LoVo (cell line): Measurements from ENCODE around the gene C2CD4D.

Experiments
- DNase-seq: peaks from one replicate; pipeline ENCODE4 v3.0.0-alpha.2; 2016; ENCODE audit warnings: low spot score

The C2CD4D gene

DNA sequence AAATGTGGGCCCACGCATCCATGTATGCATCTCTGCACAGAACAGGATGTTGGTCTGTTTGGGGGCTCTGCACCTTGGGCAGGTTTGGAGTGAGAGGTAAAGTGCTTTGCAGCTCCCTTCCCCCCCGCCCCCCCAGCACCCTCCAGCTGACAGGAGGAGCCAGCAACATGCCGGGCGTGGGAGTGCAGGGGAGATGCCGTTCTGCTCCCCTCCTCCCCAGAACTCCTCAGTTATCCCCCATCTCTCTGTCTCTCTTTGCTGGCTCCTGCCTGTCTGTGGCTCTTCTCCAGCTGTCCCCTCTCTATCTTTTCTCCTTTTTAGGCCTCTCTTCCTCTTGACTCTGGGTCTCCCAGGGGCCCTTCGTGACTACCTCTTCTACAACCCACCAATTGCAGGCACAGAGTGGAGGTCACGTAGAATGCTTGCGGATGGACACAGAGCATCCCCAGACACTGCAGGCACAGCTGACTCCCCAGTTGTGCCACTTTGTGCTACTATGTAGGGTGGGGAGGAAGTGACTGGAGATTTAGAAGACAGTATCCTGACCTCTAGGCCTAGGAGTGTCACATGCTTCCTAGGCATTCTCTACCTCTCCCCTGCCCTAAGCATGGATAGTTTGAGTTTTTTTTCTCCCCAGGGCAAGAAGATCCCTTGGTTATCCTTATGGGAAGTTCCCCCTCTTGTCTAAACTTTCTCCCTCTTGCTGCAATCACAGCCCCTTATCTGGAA lies 6.3 kb downstream of the C2CD4D start:
- DNase-seq = no peak

GRCh38 chr1:151832318-151832980 lies 7.2 kb downstream of the C2CD4D start:
- no peak for DNase-seq

GRCh38 chr1:151831605-151832004 lies 8.0 kb downstream of the C2CD4D start, which contains the start of gene RORC:
Gene RORC, minus strand, starts transcription at chr1:151831802. Its CDS starts 38 bp downstream, at chr1:151831764.
- DNase-seq = no peak

GRCh38 chr1:151831256-151831591 lies 8.4 kb downstream of the C2CD4D start:
- no peak for DNase-seq

GRCh38 chr1:151830055-151830454 lies 9.6 kb downstream of the C2CD4D start:
- no peak for DNase-seq

DNA sequence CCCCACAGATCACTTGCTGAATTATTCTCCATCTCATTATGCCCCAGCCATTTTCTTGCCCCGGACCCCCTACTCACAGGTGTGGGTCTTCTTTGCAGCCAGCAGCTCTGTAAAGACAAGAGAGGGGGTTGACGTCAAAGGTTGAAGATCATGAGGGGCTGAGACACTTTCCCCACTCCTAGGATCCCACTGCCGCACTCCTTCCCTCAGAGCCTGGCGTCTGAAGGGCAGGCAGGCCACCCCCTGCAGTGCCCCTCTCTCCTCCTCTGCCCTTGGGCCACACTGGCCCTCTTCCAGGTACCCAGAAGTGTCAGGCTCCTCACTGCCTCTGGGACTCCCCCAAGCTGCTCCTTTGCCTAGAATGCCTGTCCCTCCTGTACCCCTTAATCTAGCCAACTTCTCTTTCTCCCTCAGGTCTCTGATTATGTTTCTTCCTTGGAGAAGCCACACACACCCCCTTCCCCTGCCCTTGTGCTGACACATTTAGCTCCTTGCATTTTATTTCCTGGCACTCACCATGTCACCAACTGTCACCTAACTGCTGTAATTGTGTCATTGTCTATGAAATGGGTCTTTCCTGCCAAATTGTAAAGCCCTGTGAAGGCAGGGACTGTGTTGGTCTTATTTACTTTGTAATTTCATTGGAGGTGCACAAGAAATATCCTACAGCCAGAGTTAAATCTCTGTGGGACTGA lies 10.1 kb downstream of the C2CD4D start:
- DNase-seq = no peak

DNA sequence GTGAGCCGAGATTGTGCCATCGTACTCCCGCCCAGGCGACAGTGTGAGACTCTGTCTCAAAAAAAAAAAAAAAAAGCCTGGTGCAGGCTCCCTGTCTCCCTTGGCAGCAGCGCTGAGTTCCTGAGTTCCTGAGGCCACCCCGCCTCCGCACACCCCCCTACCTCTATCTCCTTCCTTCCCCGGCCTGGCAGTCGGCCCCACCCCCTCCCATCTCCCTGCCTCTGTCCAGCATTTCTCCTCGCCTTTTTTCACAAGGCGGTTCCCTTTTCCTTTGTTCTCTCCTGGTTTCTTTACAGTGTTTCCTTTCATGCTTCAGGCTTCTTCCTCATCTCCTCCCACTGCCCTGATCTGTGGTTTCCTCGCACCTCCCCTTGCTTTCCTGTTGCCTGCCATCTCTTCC lies 10.7 kb downstream of the C2CD4D start:
- no peak for DNase-seq

DNA sequence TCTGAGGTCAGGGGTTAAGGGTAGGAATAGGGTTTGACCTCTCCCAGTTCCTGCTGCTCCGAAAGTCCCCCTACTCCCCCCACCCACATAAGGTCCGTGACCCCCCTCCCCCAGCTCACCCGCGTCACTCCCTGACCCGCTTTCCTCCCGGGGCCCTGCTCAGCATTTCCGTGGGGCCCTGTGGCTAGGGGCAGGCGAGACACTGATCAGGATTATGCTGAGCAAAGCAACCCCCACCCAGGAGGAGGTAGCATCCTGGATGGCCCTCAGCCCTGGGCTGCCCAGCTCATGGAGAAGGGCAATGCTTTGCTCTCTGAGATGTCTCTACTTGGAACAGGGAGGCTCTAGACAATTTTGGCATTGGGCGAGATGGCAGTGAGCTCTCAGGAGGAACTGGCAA lies 11.8 kb downstream of the C2CD4D start:
- DNase-seq = no peak

GRCh38 chr1:151825751-151826660 lies 13.6 kb downstream of the C2CD4D start:
- no peak for DNase-seq

DNA sequence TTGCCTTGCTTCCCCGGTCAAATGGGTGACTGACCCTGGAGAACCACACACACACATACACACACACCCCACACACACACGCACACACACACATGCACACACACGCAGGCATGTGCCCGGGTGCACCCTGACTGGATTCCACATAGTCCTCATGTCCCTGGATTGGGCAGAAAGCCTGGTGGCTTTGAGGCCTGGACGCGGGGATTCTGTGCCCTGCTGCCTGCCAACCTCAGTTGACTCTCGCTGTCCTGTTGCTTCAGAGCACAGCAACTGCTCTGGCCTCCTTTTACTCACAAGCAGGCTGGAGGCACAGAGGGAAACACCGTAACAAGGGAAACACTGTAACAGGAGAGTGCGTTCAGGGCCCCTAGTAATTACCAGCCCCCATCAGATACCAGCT lies 14.4 kb downstream of the C2CD4D start:
- DNase-seq = no peak

DNA sequence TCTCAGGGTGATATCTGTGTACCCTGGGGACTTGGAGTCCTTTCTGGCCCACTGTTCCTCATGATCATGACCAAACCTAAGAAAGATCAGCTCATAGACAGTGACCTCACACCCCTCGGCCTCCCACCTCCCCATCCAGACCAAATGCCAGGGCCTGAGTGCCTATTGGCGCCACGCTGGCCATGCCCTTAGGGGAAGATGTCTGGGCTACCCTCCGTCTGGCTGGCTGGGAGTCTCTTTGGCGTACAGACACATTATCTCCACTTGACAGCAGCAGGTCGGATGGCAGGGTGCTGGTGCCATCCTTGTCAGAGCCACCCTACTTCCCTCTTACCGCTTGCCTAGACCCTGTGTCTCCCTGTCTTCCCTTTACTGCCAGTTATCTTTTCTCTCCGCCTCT lies 16.4 kb downstream of the C2CD4D start:
- no peak for DNase-seq

DNA sequence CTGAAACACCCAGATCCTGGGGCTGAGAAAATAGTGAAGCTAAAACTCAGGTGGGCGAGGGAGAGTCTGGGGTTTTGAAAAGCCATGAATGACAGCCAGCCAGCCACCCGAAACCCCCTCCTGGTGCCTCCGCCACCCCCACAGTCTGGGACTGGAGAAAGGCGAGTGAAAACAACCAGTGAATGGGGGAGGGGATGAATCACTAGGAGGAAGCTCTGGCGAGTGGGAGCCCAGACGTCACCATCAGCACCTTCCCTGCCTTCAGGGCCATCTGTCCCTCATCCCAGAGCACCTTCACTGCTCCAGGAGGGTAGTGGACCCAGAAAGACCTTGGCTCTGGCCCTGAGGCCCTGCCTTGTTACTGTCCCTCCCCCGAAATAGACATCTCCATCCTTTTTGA lies 17.2 kb downstream of the C2CD4D start:
- DNase-seq = no peak

GRCh38 chr1:151820940-151821339 lies 18.7 kb downstream of the C2CD4D start:
- no peak for DNase-seq

DNA sequence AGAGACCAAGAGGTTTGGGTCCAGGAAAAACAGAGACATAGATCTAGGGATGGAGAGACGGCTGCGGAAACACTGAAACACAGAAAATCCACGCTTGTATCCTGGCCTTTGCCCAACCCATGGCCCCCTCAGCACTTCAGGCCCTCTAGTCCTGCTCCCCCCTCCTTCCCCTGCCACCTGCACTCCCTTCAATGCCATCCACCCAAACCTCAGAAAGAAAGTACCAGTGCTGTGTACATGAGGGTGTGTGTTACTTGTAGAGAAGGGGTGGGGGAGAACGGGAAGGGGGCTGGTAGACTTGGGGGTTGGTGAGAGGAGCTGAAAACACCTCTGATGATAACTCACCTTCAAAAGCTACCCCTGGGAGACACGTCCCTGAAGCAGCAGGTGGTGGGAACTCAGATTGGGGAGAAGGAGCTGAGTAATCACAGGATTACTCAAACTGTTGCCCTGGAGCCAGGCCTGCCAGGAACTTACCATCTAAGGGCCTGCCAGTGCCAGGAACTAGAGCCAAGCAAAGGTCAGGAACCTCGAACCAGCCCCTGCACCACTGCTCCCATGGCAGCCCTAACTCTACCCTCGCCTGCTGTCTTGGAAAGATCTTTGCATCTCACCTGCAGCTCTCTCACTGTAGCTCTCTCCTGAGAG lies 19.5 kb downstream of the C2CD4D start:
- no peak for DNase-seq

GRCh38 chr1:151819227-151819835 lies 20.3 kb downstream of the C2CD4D start:
- no peak for DNase-seq

DNA sequence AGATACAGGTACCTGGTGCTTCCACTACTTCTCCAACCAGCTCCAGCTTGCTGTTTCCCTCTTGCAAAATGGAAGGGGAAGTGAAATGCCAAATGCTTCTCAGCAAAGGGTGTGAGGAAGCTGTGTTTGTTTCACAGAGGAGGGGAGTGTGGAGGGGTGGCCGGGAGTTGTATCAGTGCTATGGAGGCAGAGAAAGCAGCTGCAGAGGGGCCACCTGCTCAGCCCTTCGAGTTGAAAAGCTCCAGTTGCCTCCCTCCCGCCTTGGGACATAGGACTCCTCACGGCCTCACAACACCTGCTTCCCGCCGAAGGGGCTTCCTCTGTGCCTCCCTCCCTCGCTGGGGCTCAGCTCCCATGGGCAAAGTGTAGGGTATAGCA lies 22.3 kb downstream of the C2CD4D start:
- DNase-seq = no peak

DNA sequence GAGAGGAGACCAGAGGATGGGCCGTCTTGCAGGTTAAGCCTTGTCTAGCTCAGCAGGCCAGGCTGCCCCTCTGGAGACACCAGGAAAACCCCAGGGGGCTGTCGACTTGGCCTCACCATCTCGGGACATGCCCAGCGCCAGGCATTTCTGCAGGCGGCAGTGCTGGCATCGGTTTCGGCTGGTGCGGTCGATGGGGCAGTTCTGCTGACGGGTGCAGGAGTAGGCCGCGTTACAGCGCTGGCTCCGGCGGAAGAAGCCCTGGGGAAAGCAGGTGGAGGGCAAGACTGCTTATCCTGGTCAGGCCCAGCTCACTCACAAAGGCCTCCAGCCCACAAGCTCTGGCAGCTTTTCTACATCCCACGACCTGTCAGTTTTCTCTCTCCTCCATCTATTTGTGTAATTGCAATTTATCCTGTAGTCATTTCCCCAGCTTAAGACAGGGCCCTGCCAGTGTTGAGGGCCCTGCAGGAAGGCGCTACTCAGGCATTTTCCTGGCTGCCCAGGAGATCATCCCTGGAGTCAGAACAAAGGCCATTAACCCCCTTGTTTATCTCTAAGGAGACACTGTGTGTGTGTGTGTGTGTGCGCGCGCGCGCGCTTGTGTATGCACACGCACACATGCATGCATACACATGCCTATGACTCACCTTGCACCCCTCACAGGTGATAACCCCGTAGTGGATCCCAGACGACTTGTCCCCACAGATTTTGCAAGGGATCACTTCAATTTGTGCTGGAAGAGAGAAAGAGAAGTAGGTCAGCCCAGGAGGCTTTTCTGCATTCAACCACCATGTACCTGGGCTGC lies 22.9 kb downstream of the C2CD4D start:
- no peak for DNase-seq

GRCh38 chr1:151815716-151816327 lies 23.8 kb downstream of the C2CD4D start:
- no peak for DNase-seq

GRCh38 chr1:151814971-151815545 lies 24.6 kb downstream of the C2CD4D start:
- DNase-seq = no peak

DNA sequence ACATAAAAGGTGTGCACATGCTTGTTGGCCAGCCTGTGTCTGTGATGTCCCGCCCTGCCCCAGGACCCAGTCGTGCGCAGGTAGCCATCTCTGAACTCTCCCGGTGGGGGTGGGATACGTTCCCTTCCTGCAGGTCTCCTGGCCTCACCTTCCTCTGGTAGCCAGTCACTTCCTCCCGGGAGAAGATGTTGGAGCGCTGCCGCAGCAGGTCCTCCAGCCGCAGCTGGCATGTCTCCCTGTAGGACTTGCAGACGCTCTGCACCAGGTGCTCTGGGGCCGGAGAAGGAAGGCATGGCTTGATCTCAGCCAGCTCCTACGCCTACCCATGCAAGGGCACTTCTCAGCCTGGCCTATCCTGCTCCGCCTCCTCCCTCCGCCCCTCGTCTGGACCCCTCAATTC lies 25.2 kb downstream of the C2CD4D start:
- DNase-seq = no peak
